Astrocyte (in vitro differentiated cells and primary cell): ENCODE results near the gene MBNL1.

ENCODE experiments used
- CTCF ChIP-seq: IDR thresholded peaks from 2 replicates; pipeline ENCODE4 v1.5.1; 2011; ENCODE audit warnings: low read depth, mild to moderate bottlenecking, inconsistent platforms, low read length, moderate library complexity; ENCODE audit not compliant: insufficient read depth
- EZH2 ChIP-seq: IDR thresholded peaks from 2 replicates; pipeline ENCODE4 v1.6.1; 2012; ENCODE audit warnings: mild to moderate bottlenecking, low read length, inconsistent platforms; ENCODE audit not compliant: insufficient read depth

GRCh38 chr3:152263711-152264110 lies 5.0 kb upstream of the MBNL1 start:
- TF ChIP-seq CTCF (no peak), EZH2 (no peak)
